Right lung (tissue), 5 donors: ENCODE data around the gene CENPC. TPM values are rescaled to one million over a fixed set of nuclear protein-coding genes. Genes with fewer than 3 reads are reported as not detected.
"Not testable (repeated sequence)": the region's sequence is repeated elsewhere in the genome, so short reads cannot be mapped to it uniquely, and the experiment has no call there.

ENCODE experiments used
- DNase-seq, 2 donors: peaks; one replicate each; pipeline ENCODE4 v3.0.0-alpha.2; 2013
- polyA plus RNA-seq, 5 donors: library from polyadenylated mRNA; unstranded; fragments of 120-200 nt; gene quantifications; one replicate each; pipeline versions ENCODE4 v1.2.1 to v1.2.3, GENCODE V29; 2013; ENCODE audit warnings: inconsistent platforms in 1 of 5, low replicate concordance in 1 of 5; ENCODE audit not compliant: insufficient read length in 5 of 5, insufficient read depth in 1 of 5

Gene CENPC
- polyA plus RNA-seq, 5 donors = 19.6 to 39.2 (median 37.7) TPM

GRCh38 chr4:67555447-67555846 lies 10.1 kb upstream of the CENPC start:
- no peak for DNase-seq

GRCh38 chr4:67554096-67554495 lies 8.8 kb upstream of the CENPC start:
- DNase-seq = no peak

- DNase-seq = not testable (repeated sequence)
Observed at GRCh38 chr4:67552146-67552792, 7.0 kb upstream of the CENPC start.

- no peak for DNase-seq
Observed at GRCh38 chr4:67550857-67551256, 5.6 kb upstream of the CENPC start.

- DNase-seq = no peak
Observed at GRCh38 chr4:67550451-67550850, 5.1 kb upstream of the CENPC start.

GRCh38 chr4:67549123-67549522 lies 3.8 kb upstream of the CENPC start:
- no peak for DNase-seq

GRCh38 chr4:67546971-67547370 lies 1.7 kb upstream of the CENPC start:
- no peak for DNase-seq

- no peak for DNase-seq
Observed at GRCh38 chr4:67546004-67546356, 677 bp upstream of the CENPC start.

GRCh38 chr4:67542076-67542475 lies 3.2 kb downstream of the CENPC start:
- DNase-seq = no peak

GRCh38 chr4:67539830-67540229 lies 5.5 kb downstream of the CENPC start:
- no peak for DNase-seq

- DNase-seq = no peak
Observed at GRCh38 chr4:67535280-67535840, 9.9 kb downstream of the CENPC start.

GRCh38 chr4:67533112-67533511 lies 12.2 kb downstream of the CENPC start:
- DNase-seq = no peak

GRCh38 chr4:67532397-67532796 lies 12.9 kb downstream of the CENPC start:
- DNase-seq = not testable (repeated sequence)

GRCh38 chr4:67531379-67531962 lies 13.8 kb downstream of the CENPC start:
- no peak for DNase-seq

- not testable (repeated sequence) for DNase-seq
Observed at GRCh38 chr4:67524140-67524539, 21.2 kb downstream of the CENPC start.

GRCh38 chr4:67522851-67523671 lies 22.2 kb downstream of the CENPC start:
- no peak for DNase-seq

GRCh38 chr4:67522230-67522629 lies 23.1 kb downstream of the CENPC start:
- no peak for DNase-seq

GRCh38 chr4:67521506-67521905 lies 23.8 kb downstream of the CENPC start:
- DNase-seq = no peak

GRCh38 chr4:67520141-67520540 lies 25.2 kb downstream of the CENPC start:
- no peak for DNase-seq

- no peak for DNase-seq
Observed at GRCh38 chr4:67512501-67512900, 32.8 kb downstream of the CENPC start.

- DNase-seq = no peak
Observed at GRCh38 chr4:67500373-67500772, 44.9 kb downstream of the CENPC start.

GRCh38 chr4:67499799-67500198 lies 45.5 kb downstream of the CENPC start:
- no peak for DNase-seq
